H9 (cell line): ENCODE measurements around the gene GAL3ST2. TPM values are rescaled to one million over a fixed set of nuclear protein-coding genes. Genes with fewer than 3 reads are reported as not detected.

Source experiments
- DNase-seq: peaks from one replicate; pipeline ENCODE4 v3.0.0-alpha.2; 2017
- H2AFZ ChIP-seq: one replicate; pipeline ENCODE4 v1.6.1; 2013; ENCODE audit warnings: mild to moderate bottlenecking, low read length, control low read depth, moderate library complexity
- H2AK5ac ChIP-seq: 2 replicates; pipeline ENCODE4 v1.6.1; 2013; ENCODE audit warnings: low read length, control low read depth, mixed read lengths; ENCODE audit not compliant: insufficient read length
- H2BK120ac ChIP-seq: one replicate; pipeline ENCODE4 v1.6.1; 2013; ENCODE audit warnings: low read depth, mild to moderate bottlenecking, low read length, control low read depth, inconsistent platforms; ENCODE audit not compliant: poor library complexity, severe bottlenecking
- H2BK12ac ChIP-seq: 2 replicates; pipeline ENCODE4 v1.6.1; 2013; ENCODE audit warnings: low read length, control low read depth, mixed read lengths, low read depth; ENCODE audit not compliant: insufficient read length
- H2BK15ac ChIP-seq: 2 replicates; pipeline ENCODE4 v1.6.1; 2013; ENCODE audit warnings: low read depth, low read length, control low read depth
- H2BK20ac ChIP-seq: one replicate; pipeline ENCODE4 v1.6.1; 2013; ENCODE audit warnings: low read depth, mild to moderate bottlenecking, low read length, control low read depth, inconsistent platforms; ENCODE audit not compliant: poor library complexity, severe bottlenecking
- H2BK5ac ChIP-seq: 2 replicates; pipeline ENCODE4 v1.6.1; 2013; ENCODE audit warnings: low read length, control low read depth, mixed read lengths; ENCODE audit not compliant: insufficient read length
- H3K14ac ChIP-seq: 2 replicates; pipeline ENCODE4 v1.6.1; 2013; ENCODE audit warnings: low read length, control low read depth; ENCODE audit not compliant: insufficient read depth
- H3K18ac ChIP-seq: 2 replicates; pipeline ENCODE4 v1.6.1; 2013; ENCODE audit warnings: low read depth, mild to moderate bottlenecking, mixed read lengths, low read length, control low read depth; ENCODE audit not compliant: insufficient read length
- H3K23ac ChIP-seq: 2 replicates; pipeline ENCODE4 v1.6.1; 2013; ENCODE audit warnings: low read length, control low read depth, mixed read lengths, low read depth; ENCODE audit not compliant: insufficient read length
- H3K23me2 ChIP-seq: 2 replicates; pipeline ENCODE4 v1.6.1; 2013; ENCODE audit warnings: low read depth, mild to moderate bottlenecking, mixed read lengths, low read length, control low read depth; ENCODE audit not compliant: insufficient read length, poor library complexity, severe bottlenecking
- H3K27ac ChIP-seq: 2 replicates; pipeline ENCODE4 v1.5.1; 2013; ENCODE audit warnings: low read length, control low read depth, mixed read lengths, low read depth; ENCODE audit not compliant: insufficient read length
- H3K27me3 ChIP-seq: 2 replicates; pipeline ENCODE4 v1.6.1; 2013; ENCODE audit warnings: low read length, control low read depth, inconsistent platforms; ENCODE audit not compliant: insufficient read depth
- H3K4ac ChIP-seq: 2 replicates; pipeline ENCODE4 v1.6.1; 2013; ENCODE audit warnings: low read depth, mild to moderate bottlenecking, control low read depth, inconsistent platforms, low read length, moderate library complexity
- H3K4me1 ChIP-seq: 2 replicates; pipeline ENCODE4 v1.6.1; 2013; ENCODE audit warnings: low read length, control low read depth, inconsistent platforms; ENCODE audit not compliant: insufficient read depth
- H3K4me2 ChIP-seq: 2 replicates; pipeline ENCODE4 v1.6.1; 2013; ENCODE audit warnings: low read length, control low read depth, mixed read lengths; ENCODE audit not compliant: insufficient read length, insufficient read depth
- H3K56ac ChIP-seq: 2 replicates; pipeline ENCODE4 v1.6.1; 2013; ENCODE audit warnings: low read depth, mild to moderate bottlenecking, mixed read lengths, low read length, control low read depth; ENCODE audit not compliant: insufficient read length
- H3K79me1 ChIP-seq: 2 replicates; pipeline ENCODE4 v1.6.1; 2013; ENCODE audit warnings: low read depth, mild to moderate bottlenecking, moderate library complexity, low read length, control low read depth, inconsistent platforms; ENCODE audit not compliant: insufficient read depth, poor library complexity, severe bottlenecking
- H3K79me2 ChIP-seq: 2 replicates; pipeline ENCODE4 v1.6.1; 2013; ENCODE audit warnings: low read length, control low read depth, inconsistent platforms; ENCODE audit not compliant: insufficient read depth
- H3K9ac ChIP-seq: 2 replicates; pipeline ENCODE4 v1.6.1; 2013; ENCODE audit warnings: low read length, control low read depth, mixed read lengths; ENCODE audit not compliant: insufficient read length; ENCODE audit errors: extremely low read depth
- H3K9me3 ChIP-seq: one replicate; pipeline ENCODE4 v1.6.1; 2013; ENCODE audit warnings: low read depth, low read length, inconsistent platforms; ENCODE audit not compliant: control insufficient read depth
- H3T11ph ChIP-seq: one replicate; pipeline ENCODE4 v1.6.1; 2013; ENCODE audit warnings: mild to moderate bottlenecking, low read length, control low read depth, inconsistent platforms
- H4K20me1 ChIP-seq: one replicate; pipeline ENCODE4 v1.6.1; 2013; ENCODE audit not compliant: control insufficient read depth, insufficient read length, insufficient read depth
- H4K5ac ChIP-seq: 2 replicates; pipeline ENCODE4 v1.6.1; 2013; ENCODE audit warnings: low read depth, mild to moderate bottlenecking, mixed read lengths, low read length, control low read depth; ENCODE audit not compliant: insufficient read length
- H4K8ac ChIP-seq: replicated peaks from 2 replicates; pipeline ENCODE4 v1.6.1; 2013; ENCODE audit warnings: low read length, control low read depth, mixed read lengths, low read depth; ENCODE audit not compliant: insufficient read length
- H4K91ac ChIP-seq: 2 replicates; pipeline ENCODE4 v1.6.1; 2013; ENCODE audit warnings: low read depth, mild to moderate bottlenecking, moderate library complexity, mixed read lengths, low read length, control low read depth; ENCODE audit not compliant: insufficient read length
- H3K27ac Mint-ChIP-seq, 3 experiments: 2 replicates in 2 of 3; 3 replicates in 1 of 3; pipeline ENCODE4 v1.8.0; 2020 to 2021; ENCODE audit warnings: mixed read lengths in 3 of 3, mild to moderate bottlenecking in 1 of 3, moderate library complexity in 1 of 3
- H3K27me3 Mint-ChIP-seq: 2 replicates; pipeline ENCODE4 v1.8.0; 2021; ENCODE audit warnings: low read depth, mild to moderate bottlenecking, moderate library complexity, mixed read lengths
- H3K36me3 Mint-ChIP-seq, 3 experiments: 2 replicates in 2 of 3; 3 replicates in 1 of 3; pipeline ENCODE4 v1.8.0; 2020 to 2021; ENCODE audit warnings: low read depth in 3 of 3, mixed read lengths in 3 of 3; ENCODE audit not compliant: insufficient read depth in 1 of 3
- H3K4me1 Mint-ChIP-seq, 2 experiments: 2 replicates each; pipeline ENCODE4 v1.8.0; 2020; ENCODE audit warnings: mixed read lengths in 2 of 2
- H3K4me3 Mint-ChIP-seq, 2 experiments: 2 replicates in 1 of 2; 3 replicates in 1 of 2; pipeline ENCODE4 v1.8.0; 2020 to 2021; ENCODE audit warnings: mild to moderate bottlenecking in 2 of 2, mixed read lengths in 2 of 2, moderate library complexity in 1 of 2
- H3K9me3 Mint-ChIP-seq, 2 experiments: 2 replicates in 1 of 2; 3 replicates in 1 of 2; pipeline ENCODE4 v1.8.0; 2020; ENCODE audit warnings: mild to moderate bottlenecking in 2 of 2, mixed read lengths in 2 of 2, moderate library complexity in 1 of 2
- CTCF ChIP-seq: fragments of 200-600 bp; sonication (generic); conservative IDR thresholded peaks from 3 replicates; pipeline ENCODE4 v1.8.0; 2021; ENCODE audit warnings: antibody characterized with exemption, mild to moderate bottlenecking
- WGBS: extraction: QIAGEN DNeasy Blood & Tissue Kit; methylation state at CpG from one replicate; pipeline ENCODE4 v1.1.7; 2013; ENCODE audit warnings: missing lambda C conversion rate, low lambda C conversion rate, mixed read lengths; ENCODE audit not compliant: insufficient read length; ENCODE audit errors: extremely low coverage; 5-methylcytosine and 5-hydroxymethylcytosine counted together
- total RNA-seq: library from RNA; stranded (reverse); gene quantifications from 2 replicates; pipeline ENCODE4 v1.2.1, GENCODE V29; 2021

GAL3ST2 gene
- total RNA-seq, 1 experiment from 2014 or later: 0.33 TPM

GRCh38 chr2:241815477-241816430 is 39.1 kb downstream of the GAL3ST2 start:
- no CpG with 5 or more reads among the region's 48 CpGs for WGBS

More at GRCh38 chr2:241815477-241816430, 39.1 kb downstream of the GAL3ST2 start:
- no peak overlapping the region for H3K56ac ChIP-seq
- no peaks in the 10 kb centered on the region for H3K79me2 ChIP-seq
- H3K27me3 ChIP-seq: no peaks in the 10 kb centered on the region
- no peak overlapping the region for H3K18ac ChIP-seq
- no peak overlapping the region for H2BK120ac ChIP-seq
- H3K79me1 ChIP-seq: no peaks in the 10 kb centered on the region
- Mint-ChIP-seq H3K27ac (peak overlapping the region in 1 of 3 experiments; percentile 90; a peak in 1 of 7 replicates), H3K4me1 (peaks cover 4 to 9% of the 10 kb centered on the region in 2 experiments; a peak in 3 of 4 replicates), H3K4me3 (peak overlapping the region in 1 of 2 experiments; percentile 58; a peak in 3 of 5 replicates), H3K27me3 (no peaks in the 10 kb centered on the region; the same call in 1 of the 2 replicates), H3K36me3 (no peaks in the 10 kb centered on the region; a peak in 1 of 7 replicates), H3K9me3 (no peaks in the 10 kb centered on the region; a peak in 2 of 5 replicates)
- H3K27ac ChIP-seq: no peak overlapping the region
- no peak overlapping the region for H4K5ac ChIP-seq
- no peaks in the 10 kb centered on the region for H3K4me1 ChIP-seq
- no peak overlapping the region for H2BK20ac ChIP-seq
- no peak overlapping the region for H3K9ac ChIP-seq
- no peak overlapping the region for H2BK12ac ChIP-seq
- H4K91ac ChIP-seq: no peak overlapping the region
- peak; percentile 38 for DNase-seq
- TF ChIP-seq CTCF: no peak
- H3T11ph ChIP-seq: no peak overlapping the region
- no peak overlapping the region for H3K23ac ChIP-seq
- H3K23me2 ChIP-seq: no peaks in the 10 kb centered on the region
- H2BK5ac ChIP-seq: no peak overlapping the region
- H4K8ac ChIP-seq: no peak overlapping the region
- no peaks in the 10 kb centered on the region for H3K9me3 ChIP-seq
- H2BK15ac ChIP-seq: no peak overlapping the region
- no peak overlapping the region; the same call in 1 of the 2 replicates for H3K14ac ChIP-seq
- no peak overlapping the region for H3K4me2 ChIP-seq
- no peak overlapping the region for H3K4ac ChIP-seq
- H4K20me1 ChIP-seq: no peaks in the 10 kb centered on the region
- H2AK5ac ChIP-seq: no peak overlapping the region
- H2AFZ ChIP-seq: no peak overlapping the region
